Jurkat, Clone E6-1 (cell line): ENCODE measurements around the gene PRR13.
"Not testable (repeated sequence)": the region's sequence is repeated elsewhere in the genome, so short reads cannot be mapped to it uniquely, and the experiment has no call there.

Experiments
- DNase-seq: peaks from one replicate; pipeline ENCODE4 v3.0.0-alpha.2; 2011; ENCODE audit warnings: low read depth, low spot score
- H3K4me3 ChIP-seq: 2 replicates; pipeline ENCODE4 v1.5.1; 2011; ENCODE audit warnings: mild to moderate bottlenecking, low read length, control low read depth, moderate library complexity

PRR13 gene

DNA sequence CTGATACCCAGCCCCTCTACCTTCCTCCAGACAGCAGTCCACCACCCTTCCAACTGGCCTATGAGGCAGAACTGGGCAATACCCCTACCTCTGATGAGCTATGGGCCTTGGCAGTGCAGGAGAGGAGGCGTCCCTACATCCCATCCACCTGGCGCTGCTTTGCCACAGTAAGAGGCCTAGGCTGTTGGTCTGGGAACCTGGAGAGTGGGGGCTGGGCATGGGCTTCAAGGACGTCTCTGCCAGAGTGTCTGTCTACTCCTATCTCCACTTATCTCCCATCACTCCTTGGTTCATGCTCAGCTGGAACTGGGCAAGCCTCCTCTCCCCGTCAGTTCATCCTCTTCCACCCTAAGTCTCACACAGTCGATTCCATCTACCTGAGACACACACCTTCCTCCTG, 11.4 kb upstream of the PRR13 start:
- H3K4me3 ChIP-seq, result no peak overlapping the region
- DNase-seq, result no peak

DNA sequence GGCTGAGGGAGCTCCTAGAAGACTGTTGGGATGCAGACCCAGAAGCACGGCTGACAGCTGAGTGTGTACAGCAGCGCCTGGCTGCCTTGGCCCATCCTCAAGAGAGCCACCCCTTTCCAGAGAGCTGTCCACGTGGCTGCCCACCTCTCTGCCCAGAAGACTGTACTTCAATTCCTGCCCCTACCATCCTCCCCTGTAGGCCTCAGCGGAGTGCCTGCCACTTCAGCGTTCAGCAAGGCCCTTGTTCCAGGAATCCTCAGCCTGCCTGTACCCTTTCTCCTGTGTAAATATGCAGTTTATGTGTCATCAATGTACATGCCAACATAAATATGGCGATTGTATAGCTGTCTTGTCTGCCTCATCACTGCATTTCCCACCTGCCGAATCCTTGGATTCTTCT, 10.3 kb upstream of the PRR13 start:
- no peak for DNase-seq
- H3K4me3 ChIP-seq, result no peak overlapping the region

DNA sequence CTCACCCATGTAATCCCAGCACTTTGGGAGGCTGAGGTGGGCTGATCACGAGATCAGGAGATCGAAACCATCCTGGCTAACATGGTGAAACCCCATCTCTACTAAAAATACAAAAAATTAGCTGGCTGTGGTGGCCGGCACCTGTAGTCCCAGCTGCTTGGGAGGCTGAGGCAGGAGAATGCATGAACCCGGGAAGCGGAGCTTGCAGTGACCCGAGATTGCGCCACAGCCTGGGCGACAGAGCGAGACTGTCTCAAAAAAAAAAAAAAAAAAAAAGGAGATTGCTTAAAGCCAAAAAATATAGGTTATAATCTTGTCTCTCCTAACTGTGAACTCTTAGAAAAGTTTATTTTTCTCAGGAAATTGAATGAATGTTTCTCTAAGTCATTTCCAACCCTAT, 6.2 kb upstream of the PRR13 start:
- H3K4me3 ChIP-seq, DNase-seq: not testable (repeated sequence)

DNA sequence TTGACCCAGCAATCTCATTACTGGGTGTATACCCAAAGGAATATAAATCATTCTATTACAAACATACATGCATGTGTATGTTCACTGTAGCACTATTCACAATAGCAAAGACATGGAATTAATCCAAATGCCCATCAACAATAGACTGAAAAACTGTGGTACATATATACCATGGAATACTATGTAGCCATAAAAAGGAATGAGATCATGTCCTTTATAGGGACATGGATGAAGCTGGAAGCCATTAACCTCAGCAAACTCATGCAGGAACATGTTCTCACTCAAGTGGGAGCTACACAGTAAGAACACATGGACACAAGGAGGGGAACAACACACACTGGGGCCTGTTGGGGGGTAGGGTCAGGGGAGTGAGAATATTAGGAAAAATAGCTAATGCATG, 2.0 kb upstream of the PRR13 start:
- DNase-seq, H3K4me3 ChIP-seq: not testable (repeated sequence)

DNA sequence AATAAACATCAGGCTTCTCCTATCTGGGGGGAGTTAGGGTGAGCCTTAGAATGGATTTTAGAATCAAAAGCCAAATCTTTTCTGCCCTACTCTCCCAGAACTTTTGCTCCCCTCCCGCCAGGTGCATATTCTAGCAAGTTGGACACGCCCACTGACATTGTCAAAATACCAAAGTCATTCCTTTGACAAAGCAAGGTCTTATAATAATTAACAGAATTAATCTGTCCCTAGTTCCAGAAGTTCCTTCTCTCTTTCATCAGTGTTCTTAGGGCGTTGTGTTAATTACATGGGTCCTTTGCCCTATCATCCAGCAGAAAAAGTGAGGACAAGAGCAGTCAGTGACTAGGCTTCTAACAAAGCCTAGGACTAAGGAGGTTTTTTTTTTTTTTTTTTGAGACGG, 2.4 kb downstream of the PRR13 start:
- no peak overlapping the region for H3K4me3 ChIP-seq
- DNase-seq, result no peak

DNA sequence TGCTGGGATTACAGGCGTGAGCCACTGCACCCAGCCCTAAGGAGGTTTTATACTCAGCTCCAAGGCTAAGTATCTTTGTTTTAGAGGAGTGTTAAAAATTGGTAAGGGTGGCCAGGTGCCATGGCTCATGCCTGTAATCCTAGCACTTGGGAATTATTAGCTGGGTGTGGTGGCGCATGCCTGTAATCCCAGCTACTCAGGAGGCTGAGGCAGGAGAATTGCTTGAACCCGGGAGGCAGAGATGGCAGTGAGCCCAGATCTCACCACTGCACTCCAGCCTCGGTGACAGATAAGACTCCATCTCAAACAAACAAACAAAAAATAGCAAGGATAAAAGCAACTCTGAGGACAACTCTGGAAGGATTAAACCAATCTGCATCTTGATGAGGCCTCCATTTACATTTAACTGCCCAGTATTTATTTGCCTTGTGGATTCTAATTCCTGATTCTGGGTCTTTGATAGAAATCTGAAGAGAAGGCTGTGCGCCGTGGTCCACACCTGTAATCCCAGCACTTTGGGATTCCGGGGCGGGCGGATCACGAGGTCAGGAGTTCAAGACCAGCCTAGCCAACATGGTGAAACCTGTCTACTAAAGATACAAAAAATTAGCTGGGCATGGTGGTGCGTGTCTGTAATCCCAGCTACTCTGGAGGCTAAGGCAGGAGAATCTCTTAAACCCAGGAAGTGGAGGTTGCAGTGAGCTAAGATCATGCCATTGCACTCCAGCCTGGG, 3.2 kb downstream of the PRR13 start:
- not testable (repeated sequence) for H3K4me3 ChIP-seq, DNase-seq

DNA sequence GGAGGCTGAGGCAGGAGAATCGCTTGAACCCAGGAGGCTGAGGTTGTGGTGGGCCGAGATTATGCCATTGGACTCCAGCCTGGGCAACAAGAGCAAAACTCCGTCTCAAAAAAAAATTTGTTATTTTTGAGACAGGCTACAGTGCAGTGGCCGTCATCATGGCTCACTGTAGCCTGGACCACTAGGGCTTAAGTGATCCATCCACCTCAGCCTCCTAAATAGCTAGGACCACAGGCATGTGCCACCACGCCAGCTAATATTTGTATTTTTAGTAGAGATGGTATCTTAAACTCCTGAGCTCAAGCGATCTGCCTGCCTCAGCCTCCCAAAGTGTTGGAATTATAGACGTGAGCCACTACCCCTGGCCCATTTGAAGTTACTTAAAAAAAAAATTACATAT, 9.4 kb downstream of the PRR13 start:
- DNase-seq, result no peak
- no peak overlapping the region for H3K4me3 ChIP-seq

DNA sequence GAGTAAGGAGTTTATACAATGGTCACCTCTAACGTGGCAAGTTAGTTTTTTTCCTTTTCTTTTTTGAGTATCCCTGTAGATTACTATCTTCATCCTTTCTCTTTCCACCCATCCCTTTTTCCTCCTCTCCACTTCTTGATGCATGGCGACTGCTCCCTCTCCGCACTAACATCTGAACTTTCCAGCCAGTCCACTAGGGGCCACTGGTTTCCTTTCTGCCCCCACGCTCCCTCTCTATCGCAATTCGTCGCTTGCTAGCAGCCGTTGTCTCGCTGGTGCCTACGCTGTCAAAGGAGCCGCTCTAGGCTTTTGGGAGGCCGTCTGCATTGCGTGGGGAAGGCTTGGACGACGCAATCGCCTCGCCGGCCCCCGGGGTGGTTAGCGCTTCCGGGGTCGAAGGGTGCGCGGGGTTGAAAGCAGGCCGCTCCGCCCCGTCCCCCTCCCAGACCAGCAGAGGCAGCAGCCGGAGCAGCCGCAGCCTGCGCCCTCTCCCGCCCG, 10.2 kb downstream of the PRR13 start, which contains the start of gene PCBP2:
PCBP2 (plus strand) TSS at position 442 of the 498 bp plus-strand sequence. CDS start 2,699 bp downstream, outside the sequence.
- peak; percentile 99 for DNase-seq
- peak within 1 kb of the TSS; percentile 76 for H3K4me3 ChIP-seq

DNA sequence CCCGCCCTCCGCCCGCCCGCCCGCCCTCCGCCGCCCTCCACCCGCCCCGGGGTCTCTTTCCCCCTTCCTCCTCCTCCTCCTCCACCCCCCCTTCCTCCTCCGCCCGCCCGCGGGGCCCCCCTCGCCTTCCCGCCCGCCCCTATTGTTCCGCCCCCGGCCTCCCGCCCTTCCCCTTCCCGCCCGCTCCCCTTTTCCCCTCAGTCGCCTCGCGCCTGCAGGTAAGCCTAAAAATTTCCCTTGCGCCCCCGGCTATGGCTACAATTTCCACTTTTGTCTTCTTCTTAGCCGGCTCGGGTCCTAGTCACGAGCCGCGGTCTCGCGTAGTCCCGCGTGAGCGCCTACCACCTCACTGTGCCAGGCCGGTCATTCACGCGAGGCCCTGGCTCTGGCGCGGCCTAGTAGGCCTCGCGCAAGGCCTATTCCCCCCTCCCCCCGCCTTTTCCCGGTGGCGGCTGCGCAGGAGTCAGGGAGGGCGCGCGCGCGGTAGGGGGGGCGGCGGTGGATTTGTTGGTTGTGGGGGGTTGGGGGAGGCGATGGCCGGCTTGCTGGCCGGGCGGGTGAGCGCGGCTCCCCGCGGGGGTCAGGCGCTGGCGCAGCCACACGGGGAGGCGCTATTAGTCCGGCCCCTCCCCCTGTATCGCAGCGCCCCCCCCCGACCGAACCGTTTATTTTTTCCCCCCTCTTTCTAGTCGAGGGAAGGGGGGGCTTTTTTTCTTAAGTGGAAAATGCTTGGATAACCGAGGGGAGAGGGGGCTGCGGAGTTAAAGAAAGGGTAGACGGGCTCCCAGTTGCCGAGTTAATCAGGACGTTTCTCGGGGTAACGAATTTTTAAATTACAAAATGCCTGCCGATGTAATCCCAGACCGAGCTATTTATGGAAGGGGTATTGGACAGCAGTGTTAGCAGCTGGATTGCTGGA, 10.9 kb downstream of the PRR13 start:
- peak; percentile 80 for DNase-seq
- H3K4me3 ChIP-seq, result peak overlapping the region; percentile 76

DNA sequence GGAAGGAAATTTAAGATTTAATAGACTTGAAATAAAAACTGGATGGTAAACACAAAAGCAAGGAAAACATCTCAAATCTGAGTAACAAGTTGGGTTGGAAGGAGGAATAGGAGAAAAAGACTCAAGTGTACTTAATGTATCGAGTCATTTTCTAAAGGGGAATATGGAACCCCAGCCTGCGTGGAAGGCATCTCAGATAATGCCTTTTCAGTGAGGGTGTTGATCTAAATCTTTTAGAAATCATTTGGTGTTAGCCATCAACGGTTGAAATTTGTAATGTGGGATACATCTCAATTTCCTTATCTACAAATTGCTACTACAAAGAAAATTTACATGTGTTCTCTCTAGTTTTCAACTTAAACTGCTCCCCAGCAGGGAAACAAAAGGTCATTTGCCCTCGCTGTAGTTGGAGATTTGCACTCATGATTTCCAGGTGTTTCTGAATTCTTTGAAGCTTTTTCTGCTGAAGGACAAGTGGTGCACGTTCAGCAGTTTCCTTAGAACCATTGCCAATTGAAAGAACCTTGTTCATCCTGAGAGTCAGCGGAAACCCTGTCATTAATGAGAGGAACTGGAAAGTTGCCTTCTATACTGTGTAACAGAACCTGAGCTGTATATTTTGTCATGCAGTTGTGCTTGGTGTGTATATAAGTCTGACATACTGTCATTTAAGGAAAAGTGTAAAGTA, 12.6 kb downstream of the PRR13 start:
- H3K4me3 ChIP-seq, result peak overlapping the region; percentile 76; the same call in 1 of the 2 replicates
- no peak for DNase-seq

DNA sequence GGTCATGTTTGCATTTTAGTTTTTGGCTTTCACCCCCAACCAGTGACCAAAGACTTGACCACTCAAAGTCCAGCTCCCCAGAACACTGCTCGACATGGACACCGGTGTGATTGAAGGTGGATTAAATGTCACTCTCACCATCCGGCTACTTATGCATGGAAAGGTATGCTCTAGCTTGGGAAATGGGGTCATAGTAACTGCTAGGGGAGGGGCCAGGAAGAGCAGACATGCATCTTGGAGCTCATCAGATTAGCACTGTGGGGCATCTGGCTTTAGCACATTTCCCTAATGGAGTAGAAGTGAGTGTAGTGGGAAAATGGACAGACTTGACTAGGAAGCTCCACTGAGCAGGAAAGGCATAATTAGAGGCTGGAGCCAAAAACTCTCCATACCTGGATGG, 13.2 kb downstream of the PRR13 start:
- no peak overlapping the region for H3K4me3 ChIP-seq
- no peak for DNase-seq

DNA sequence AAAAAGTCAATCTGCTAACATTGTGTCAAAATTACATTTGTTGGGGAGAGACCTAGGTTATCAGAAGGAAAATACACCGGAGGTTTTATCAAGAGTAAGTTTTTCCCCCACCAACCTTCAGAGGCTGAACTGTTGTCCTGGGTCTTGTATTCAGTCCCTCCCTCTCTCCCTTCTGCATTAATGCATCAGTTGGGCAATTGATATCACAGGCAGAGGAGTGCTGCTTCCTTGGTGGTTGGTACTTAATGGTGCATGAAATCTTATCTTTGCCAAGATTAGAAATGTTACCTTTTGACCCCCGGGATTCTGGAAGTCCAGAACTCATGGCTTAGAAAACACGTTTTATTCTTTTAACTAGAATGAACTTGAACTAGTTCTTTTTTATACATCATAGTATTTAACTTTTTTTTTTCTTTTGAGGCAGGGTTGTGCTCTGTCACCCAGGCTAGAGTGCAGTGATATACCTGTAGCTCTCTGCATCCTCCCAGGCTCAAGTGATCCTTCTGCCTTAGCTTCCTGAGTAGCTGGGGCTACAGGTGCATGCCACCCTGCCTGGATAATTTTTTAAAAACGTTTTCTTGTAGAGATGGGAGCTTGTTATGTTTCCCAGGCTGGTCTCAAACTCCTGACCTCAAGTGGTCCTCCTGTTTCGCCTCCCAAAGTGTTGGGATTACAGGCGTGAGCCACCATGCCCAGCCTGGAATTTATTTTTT, 15.3 kb downstream of the PRR13 start:
- no peak overlapping the region for H3K4me3 ChIP-seq
- no peak for DNase-seq

DNA sequence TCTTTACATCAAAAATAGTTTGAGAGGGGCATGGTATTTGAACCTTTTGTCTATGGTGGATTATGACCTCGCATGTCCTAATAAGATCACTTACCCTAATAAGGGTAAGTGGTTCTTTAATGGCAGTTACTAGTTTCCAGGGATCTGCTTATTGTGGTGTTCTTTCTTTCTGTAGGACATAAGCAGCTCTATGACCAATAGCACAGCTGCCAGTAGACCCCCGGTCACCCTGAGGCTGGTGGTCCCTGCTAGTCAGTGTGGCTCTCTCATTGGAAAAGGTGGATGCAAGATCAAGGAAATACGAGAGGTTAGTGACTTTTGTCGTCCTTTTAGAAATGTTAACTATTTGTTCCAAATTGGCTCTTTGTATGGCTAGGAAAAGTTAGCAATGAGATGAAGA, 17.6 kb downstream of the PRR13 start:
- DNase-seq, result no peak
- H3K4me3 ChIP-seq, result no peak overlapping the region

DNA sequence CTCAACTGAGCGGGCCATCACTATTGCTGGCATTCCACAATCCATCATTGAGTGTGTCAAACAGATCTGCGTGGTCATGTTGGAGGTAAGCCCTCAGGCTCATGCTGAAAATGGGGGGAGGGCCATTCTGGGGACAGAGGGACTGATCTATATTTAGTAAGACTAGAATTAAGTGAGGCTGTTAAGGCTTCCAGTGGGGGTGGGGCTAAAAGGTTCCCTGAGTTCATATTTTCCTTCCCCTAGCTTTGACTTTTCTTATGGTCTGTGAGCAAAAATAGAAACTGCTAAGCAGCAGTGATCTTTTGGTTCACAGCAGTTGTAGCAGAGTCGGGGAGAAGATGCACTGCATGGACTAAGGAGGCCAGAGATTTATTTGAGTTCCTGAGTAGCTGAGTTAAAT, 19.5 kb downstream of the PRR13 start:
- no peak overlapping the region for H3K4me3 ChIP-seq
- DNase-seq, result no peak

DNA sequence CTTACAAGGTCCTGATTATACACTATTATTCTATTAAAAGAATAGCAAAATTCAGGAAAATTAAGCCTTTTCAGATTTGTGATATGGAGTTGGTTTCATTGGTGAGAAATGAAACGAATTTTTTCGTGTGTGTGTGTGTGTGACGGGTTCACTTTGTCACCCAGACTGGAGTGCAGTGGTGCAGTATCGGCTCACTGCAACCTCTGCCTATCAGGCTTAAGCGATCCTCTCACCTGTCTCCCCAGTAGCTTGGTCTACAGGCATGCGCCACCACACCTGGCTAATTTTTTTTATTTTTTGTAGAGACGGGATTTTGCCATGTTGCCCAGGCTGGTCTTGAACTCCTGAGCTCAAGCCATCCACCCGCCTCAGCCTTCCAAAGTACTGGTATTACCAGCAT, 20.1 kb downstream of the PRR13 start:
- no peak for DNase-seq
- H3K4me3 ChIP-seq, result no peak overlapping the region

DNA sequence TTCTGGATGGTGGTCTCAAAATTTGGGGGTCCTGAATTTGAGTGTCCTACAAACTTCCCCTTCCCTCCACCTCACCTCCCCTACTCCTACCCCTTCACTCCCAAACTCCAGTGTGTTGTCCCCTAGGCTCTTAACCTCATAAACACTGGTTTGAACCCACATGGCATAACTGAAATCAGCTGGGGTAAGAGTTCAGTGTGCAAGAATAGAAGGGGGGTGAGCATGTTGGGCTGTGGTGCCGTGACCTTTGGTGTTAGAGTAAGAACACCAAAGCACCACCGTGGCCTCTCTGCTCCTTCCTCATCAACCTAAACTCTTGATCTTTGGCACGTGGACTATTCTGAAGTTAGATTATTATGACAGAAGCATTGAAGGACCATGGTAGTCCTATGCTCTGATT, 21.4 kb downstream of the PRR13 start:
- no peak overlapping the region for H3K4me3 ChIP-seq
- DNase-seq, result no peak

DNA sequence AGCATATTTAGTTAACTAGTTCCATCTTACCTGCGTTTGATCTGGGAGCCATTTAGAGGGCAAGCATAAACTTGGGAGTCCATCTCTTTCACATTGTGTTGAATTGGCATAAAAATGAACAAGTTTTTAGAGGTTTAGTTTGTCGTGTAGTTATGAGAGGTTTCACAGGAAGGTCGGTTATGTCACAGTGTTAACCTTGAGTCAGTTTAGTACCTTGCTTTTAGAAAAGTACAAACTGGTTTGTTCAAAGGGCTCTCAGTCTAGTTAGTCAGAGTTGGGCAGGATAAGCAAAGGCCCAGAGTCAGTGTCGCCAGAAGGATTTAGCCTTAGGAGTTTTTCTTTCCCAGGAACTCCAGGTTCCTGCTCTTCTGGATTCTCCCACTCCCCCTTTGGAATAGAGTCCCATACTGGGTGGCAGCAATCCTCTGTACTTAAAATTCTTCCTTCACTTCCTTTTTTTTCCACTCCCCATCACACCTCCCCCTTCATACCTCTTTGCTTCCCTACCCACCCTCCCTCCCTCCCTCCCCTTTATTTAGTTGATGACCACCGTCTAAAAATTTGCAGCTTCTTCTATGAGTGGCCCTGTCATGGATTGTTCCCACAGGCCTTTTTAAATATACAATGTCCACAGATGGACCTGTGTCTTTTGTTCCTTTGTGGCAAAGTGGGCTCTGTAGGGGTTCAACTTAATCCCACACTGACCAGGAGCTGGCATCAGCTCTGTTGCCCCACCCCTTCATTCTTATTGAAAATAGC, 22.4 kb downstream of the PRR13 start:
- no peak overlapping the region for H3K4me3 ChIP-seq
- no peak for DNase-seq

DNA sequence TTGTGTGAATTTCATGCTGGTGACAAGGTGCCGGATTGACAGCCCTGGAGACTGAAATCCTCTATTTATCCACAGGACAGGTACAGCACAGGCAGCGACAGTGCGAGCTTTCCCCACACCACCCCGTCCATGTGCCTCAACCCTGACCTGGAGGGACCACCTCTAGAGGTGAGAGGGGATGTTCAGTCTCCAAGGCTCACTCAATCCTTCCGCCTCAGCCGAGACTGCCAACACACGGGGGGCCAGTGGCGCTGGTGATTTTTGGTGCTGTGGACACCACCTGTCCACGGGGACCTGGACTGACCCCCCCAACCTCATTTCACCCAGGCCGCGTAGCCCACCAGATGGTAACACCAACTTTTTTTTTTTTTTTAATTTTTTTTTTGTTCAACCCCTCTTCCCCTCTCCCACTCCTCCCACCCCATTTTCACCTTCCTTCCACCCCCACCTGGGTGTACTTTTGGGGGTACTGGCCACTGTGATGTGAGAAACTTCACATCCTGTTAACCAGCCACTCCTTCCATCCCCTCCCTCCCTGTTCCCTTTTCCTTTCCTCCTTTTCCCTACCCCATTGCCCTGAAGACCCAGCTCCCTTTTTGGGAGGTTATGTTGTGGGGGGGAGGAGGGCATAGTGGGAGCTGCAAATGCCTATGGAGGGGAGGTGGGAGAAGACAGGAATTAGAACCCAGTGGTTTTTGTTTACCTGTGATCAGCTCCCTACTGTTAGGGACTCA, 23.3 kb downstream of the PRR13 start:
- DNase-seq, result no peak
- no peak overlapping the region for H3K4me3 ChIP-seq
